Fibroblast of lung (primary cell): ENCODE measurements around the gene WDR90. TPM values are rescaled to one million over a fixed set of nuclear protein-coding genes. Genes with fewer than 3 reads are reported as not detected.

Experiments used
- DNase-seq, 2 donors: peaks; one replicate each; pipeline versions ENCODE4 v3.0.0 to v3.0.0-alpha.2; 2010; ENCODE audit warnings: low read depth in 2 of 2
- H2AFZ ChIP-seq: 2 replicates; pipeline ENCODE4 v1.5.1; 2012; ENCODE audit warnings: low read length, control low read depth, inconsistent platforms
- H3K27ac ChIP-seq: 2 replicates; pipeline ENCODE4 v1.5.1; 2011; ENCODE audit warnings: low read length, control low read depth; ENCODE audit not compliant: insufficient read depth
- H3K27me3 ChIP-seq: 2 replicates; pipeline ENCODE4 v1.5.1; 2011; ENCODE audit warnings: mild to moderate bottlenecking, low read length; ENCODE audit not compliant: control insufficient read depth, insufficient read depth
- H3K36me3 ChIP-seq: 2 replicates; pipeline ENCODE4 v1.5.1; 2011; ENCODE audit warnings: low read length; ENCODE audit not compliant: control insufficient read depth, insufficient read depth
- H3K4me1 ChIP-seq: 2 replicates; pipeline ENCODE4 v1.5.1; 2011; ENCODE audit warnings: low read length; ENCODE audit not compliant: control insufficient read depth, insufficient read depth; ENCODE audit errors: extremely low read depth
- H3K4me2 ChIP-seq: 2 replicates; pipeline ENCODE4 v1.5.1; 2011; ENCODE audit warnings: low read length, control low read depth; ENCODE audit not compliant: insufficient read depth; ENCODE audit errors: extremely low read depth
- H3K4me3 ChIP-seq, 4 experiments: fragments of 200-600 bp in 1 of 4; sonication (generic) in 1 of 4; replicated peaks in 1 of 4; 2 replicates each; pipeline ENCODE4 v1.5.1; 2011 to 2016; ENCODE audit warnings: low read length in 4 of 4, low read depth in 3 of 4, mild to moderate bottlenecking in 3 of 4, control low read depth in 2 of 4, inconsistent platforms in 1 of 4, mixed read lengths in 1 of 4; ENCODE audit not compliant: insufficient read depth in 1 of 4; ENCODE audit errors: control extremely low read depth in 1 of 4
- H3K79me2 ChIP-seq: 2 replicates; pipeline ENCODE4 v1.5.1; 2012; ENCODE audit warnings: mild to moderate bottlenecking, low read length, inconsistent platforms; ENCODE audit not compliant: control insufficient read depth, insufficient read depth
- H3K9ac ChIP-seq: 2 replicates; pipeline ENCODE4 v1.5.1; 2011; ENCODE audit warnings: mild to moderate bottlenecking, low read length, control low read depth; ENCODE audit not compliant: insufficient read depth
- H3K9me3 ChIP-seq: 2 replicates; pipeline ENCODE4 v1.5.1; 2012; ENCODE audit warnings: low read depth, low read length; ENCODE audit not compliant: control insufficient read depth, insufficient read depth
- H4K20me1 ChIP-seq: 2 replicates; pipeline ENCODE4 v1.5.1; 2011; ENCODE audit warnings: low read length; ENCODE audit not compliant: control insufficient read depth, insufficient read depth; ENCODE audit errors: extremely low read depth
- CTCF ChIP-seq, 2 donors: IDR thresholded peaks in 1 of 2; conservative IDR thresholded peaks in 1 of 2; 1 replicate in 1 of 2; 2 replicates in 1 of 2; pipeline ENCODE4 v1.5.1; 2011 to 2012; ENCODE audit warnings: low read length in 2 of 2, control low read depth in 1 of 2, inconsistent platforms in 1 of 2, low read depth in 1 of 2, mild to moderate bottlenecking in 1 of 2
- EZH2 ChIP-seq: IDR thresholded peaks from 2 replicates; pipeline ENCODE4 v1.5.1; 2012; ENCODE audit warnings: low read length, control low read depth, mild to moderate bottlenecking; ENCODE audit errors: missing control alignments
- polyA plus RNA-seq, 2 donors: library from polyadenylated mRNA; depleted of rRNA in 1 of 2; stranded (reverse) in 1 of 2; unstranded in 1 of 2; fragments of >200 nt; gene quantifications; 2 replicates each; pipeline ENCODE4 v1.2.1, GENCODE V29; 2011 to 2012; ENCODE audit warnings: missing spikeins in 1 of 2
- total RNA-seq: library from RNA; depleted of rRNA; stranded (reverse); fragments of >200 nt; gene quantifications from 2 replicates; pipeline ENCODE4 v1.2.1, GENCODE V29; 2014

The WDR90 gene
- total and polyA plus RNA-seq, 2 donors (not counting 1 experiment from before 2014, with no cell fraction given): 2.9 to 4.8 TPM

GRCh38 chr16:694187-694862, 45.2 kb downstream of the WDR90 start:
- Histone ChIP-seq H3K4me1 (peaks cover 5% of the 10 kb centered on the region), H3K9me3 (no peaks in the 10 kb centered on the region), H4K20me1 (no peaks in the 10 kb centered on the region), H3K4me3 (no peak overlapping the region), H2AFZ (no peak overlapping the region), H3K9ac (no peak overlapping the region), H3K36me3 (no peaks in the 10 kb centered on the region), H3K27me3 (peaks cover 21% of the 10 kb centered on the region), H3K27ac (no peak overlapping the region), H3K79me2 (peaks cover 2% of the 10 kb centered on the region), H3K4me2 (no peak overlapping the region)
- no peak for DNase-seq
- TF ChIP-seq EZH2 (peak; percentile 99), CTCF (conservative IDR thresholded peaks at IDR 0.05 in 1 of 2, IDR thresholded peaks at IDR 0.05 in 1 of 2; ENCODE audit: low read depth in 1 of 2, low read length in 2 of 2) (no peak)

GRCh38 chr16:694863-695354, 45.7 kb downstream of the WDR90 start:
- Histone ChIP-seq H3K4me1 (peaks cover 2% of the 10 kb centered on the region), H3K36me3 (no peaks in the 10 kb centered on the region), H4K20me1 (no peaks in the 10 kb centered on the region), H3K9me3 (no peaks in the 10 kb centered on the region), H3K4me2 (no peak overlapping the region), H3K79me2 (no peaks in the 10 kb centered on the region), H2AFZ (no peak overlapping the region), H3K4me3 (no peak overlapping the region), H3K27ac (no peak overlapping the region), H3K27me3 (peaks cover 21% of the 10 kb centered on the region), H3K9ac (no peak overlapping the region)
- no peak for DNase-seq
- no peak for TF ChIP-seq CTCF (conservative IDR thresholded peaks at IDR 0.05 in 1 of 2, IDR thresholded peaks at IDR 0.05 in 1 of 2; ENCODE audit: low read depth in 1 of 2, low read length in 2 of 2)
- no peak for TF ChIP-seq EZH2

GRCh38 chr16:695355-696089, 46.4 kb downstream of the WDR90 start:
- DNase-seq: no peak

More at GRCh38 chr16:695355-696089, 46.4 kb downstream of the WDR90 start:
- Histone ChIP-seq H3K9me3 (no peaks in the 10 kb centered on the region), H3K4me2 (no peak overlapping the region), H3K36me3 (no peaks in the 10 kb centered on the region), H3K4me3 (no peak overlapping the region), H3K79me2 (no peaks in the 10 kb centered on the region), H3K9ac (no peak overlapping the region), H3K27ac (no peak overlapping the region), H4K20me1 (no peaks in the 10 kb centered on the region), H3K4me1 (peaks cover 2% of the 10 kb centered on the region), H3K27me3 (peaks cover 21% of the 10 kb centered on the region), H2AFZ (no peak overlapping the region)
- peak; percentile 98 for TF ChIP-seq EZH2
- no peak for TF ChIP-seq CTCF (conservative IDR thresholded peaks at IDR 0.05 in 1 of 2, IDR thresholded peaks at IDR 0.05 in 1 of 2; ENCODE audit: low read depth in 1 of 2, low read length in 2 of 2)
